Measurements from ENCODE around the gene TRPM3. TPM values are rescaled to one million over a fixed set of nuclear protein-coding genes. Genes with fewer than 3 reads are reported as not detected.

Gene TRPM3
- total RNA-seq, 1 donor, result 0.72 TPM

GRCh38 chr9:70923961-70924360 lies 197.5 kb downstream of the TRPM3 start:
- peak overlapping the region; percentile 71 for H3K27ac ChIP-seq (ENCODE audit: low read depth, low read length)
- no peak for DNase-seq (ENCODE audit: insufficient read length, low spot score, missing footprints)
- peaks cover 20% of the 10 kb centered on the region for H3K4me1 ChIP-seq (ENCODE audit: insufficient read depth, low read length)
- H3K27me3 ChIP-seq (ENCODE audit: insufficient read depth, low read length), result no peaks in the 10 kb centered on the region
- H3K79me2 ChIP-seq (ENCODE audit: insufficient read depth, low read length), result no peaks in the 10 kb centered on the region
- no peak for TF ChIP-seq CTCF (IDR thresholded peaks at IDR 0.05; ENCODE audit: extremely low read depth, low read depth, low read length)
- no peaks in the 10 kb centered on the region for H4K20me1 ChIP-seq (ENCODE audit: insufficient read depth, low read length)
- H3K36me3 ChIP-seq (ENCODE audit: insufficient read depth, low read length), result no peaks in the 10 kb centered on the region
- no peak overlapping the region for H3K4me3 ChIP-seq (ENCODE audit: insufficient read depth, low read length)
- peak overlapping the region; percentile 87 for H3K4me2 ChIP-seq (ENCODE audit: insufficient read depth, low read length)
- H2AFZ ChIP-seq (ENCODE audit: low read length), result no peak overlapping the region
- no peaks in the 10 kb centered on the region for H3K9me3 ChIP-seq (ENCODE audit: low read depth, low read length)

GRCh38 chr9:70921136-70921535 lies 200.3 kb downstream of the TRPM3 start:
- no peak for TF ChIP-seq CTCF (IDR thresholded peaks at IDR 0.05; ENCODE audit: extremely low read depth, low read depth, low read length)
- Histone ChIP-seq H2AFZ (ENCODE audit: low read length) (peak overlapping the region; percentile 54), H3K9me3 (ENCODE audit: low read depth, low read length) (no peaks in the 10 kb centered on the region), H3K4me1 (ENCODE audit: insufficient read depth, low read length) (peaks cover 20% of the 10 kb centered on the region), H4K20me1 (ENCODE audit: insufficient read depth, low read length) (no peaks in the 10 kb centered on the region), H3K79me2 (ENCODE audit: insufficient read depth, low read length) (no peaks in the 10 kb centered on the region), H3K36me3 (ENCODE audit: insufficient read depth, low read length) (no peaks in the 10 kb centered on the region), H3K27ac (ENCODE audit: low read depth, low read length) (no peak overlapping the region), H3K27me3 (ENCODE audit: insufficient read depth, low read length) (no peaks in the 10 kb centered on the region), H3K4me2 (ENCODE audit: insufficient read depth, low read length) (no peak overlapping the region), H3K4me3 (ENCODE audit: insufficient read depth, low read length) (no peak overlapping the region)
- no peak for DNase-seq (ENCODE audit: insufficient read length, low spot score, missing footprints)

DNA sequence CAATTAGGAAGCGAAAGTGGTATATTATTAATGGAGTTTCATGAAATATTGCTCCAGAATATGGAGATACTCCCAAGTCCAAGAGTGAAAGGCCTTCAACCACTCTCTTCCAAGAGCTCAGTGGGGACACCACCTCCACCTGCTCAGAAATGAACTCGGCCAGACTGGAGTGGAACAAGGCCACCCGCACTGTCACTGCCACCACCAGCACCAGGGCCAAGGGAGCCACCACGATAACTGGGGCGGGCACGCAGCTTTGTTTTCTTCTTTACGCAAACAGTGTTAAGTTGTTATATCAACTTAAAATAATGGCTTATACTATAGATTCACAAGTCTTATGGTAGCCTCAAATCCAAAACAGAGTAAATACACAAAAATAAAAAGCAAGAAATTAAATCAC lies 204.1 kb downstream of the TRPM3 start:
- H2AFZ ChIP-seq (ENCODE audit: low read length), result no peak overlapping the region
- H3K79me2 ChIP-seq (ENCODE audit: insufficient read depth, low read length), result no peaks in the 10 kb centered on the region
- no peak overlapping the region for H3K4me2 ChIP-seq (ENCODE audit: insufficient read depth, low read length)
- no peak for TF ChIP-seq CTCF (IDR thresholded peaks at IDR 0.05; ENCODE audit: extremely low read depth, low read depth, low read length)
- DNase-seq (ENCODE audit: insufficient read length, low spot score, missing footprints), result peak; percentile 39
- H3K27me3 ChIP-seq (ENCODE audit: insufficient read depth, low read length), result no peaks in the 10 kb centered on the region
- H3K9me3 ChIP-seq (ENCODE audit: low read depth, low read length), result no peaks in the 10 kb centered on the region
- H3K27ac ChIP-seq (ENCODE audit: low read depth, low read length), result no peak overlapping the region
- peaks cover 9% of the 10 kb centered on the region for H3K4me1 ChIP-seq (ENCODE audit: insufficient read depth, low read length)
- H3K36me3 ChIP-seq (ENCODE audit: insufficient read depth, low read length), result no peaks in the 10 kb centered on the region
- H3K4me3 ChIP-seq (ENCODE audit: insufficient read depth, low read length), result no peak overlapping the region
- H4K20me1 ChIP-seq (ENCODE audit: insufficient read depth, low read length), result no peaks in the 10 kb centered on the region

DNA sequence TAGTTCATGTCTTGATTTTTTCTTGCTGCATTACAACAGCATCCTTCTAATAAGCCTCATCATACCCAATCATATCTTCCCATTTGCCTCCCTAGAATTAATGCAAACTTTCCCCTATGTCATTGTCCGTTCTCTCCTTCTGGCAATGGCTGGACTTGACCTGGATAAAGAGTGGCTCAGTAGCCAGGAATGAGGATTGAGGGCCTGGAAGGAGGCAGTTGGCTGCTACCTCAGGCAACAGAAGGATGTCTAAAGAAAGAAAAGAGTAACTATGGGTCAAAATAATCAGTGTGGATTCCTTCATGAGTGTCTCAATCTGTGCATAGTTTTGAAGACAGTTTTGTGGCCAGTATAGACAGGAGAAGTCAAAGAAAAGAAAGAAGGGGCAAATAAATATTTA lies 209.6 kb downstream of the TRPM3 start:
- Histone ChIP-seq H4K20me1 (ENCODE audit: insufficient read depth, low read length) (no peaks in the 10 kb centered on the region), H3K36me3 (ENCODE audit: insufficient read depth, low read length) (no peaks in the 10 kb centered on the region), H3K9me3 (ENCODE audit: low read depth, low read length) (no peaks in the 10 kb centered on the region), H3K27me3 (ENCODE audit: insufficient read depth, low read length) (no peaks in the 10 kb centered on the region), H3K27ac (ENCODE audit: low read depth, low read length) (no peak overlapping the region), H2AFZ (ENCODE audit: low read length) (no peak overlapping the region), H3K4me1 (ENCODE audit: insufficient read depth, low read length) (no peaks in the 10 kb centered on the region), H3K4me3 (ENCODE audit: insufficient read depth, low read length) (no peak overlapping the region), H3K4me2 (ENCODE audit: insufficient read depth, low read length) (no peak overlapping the region), H3K79me2 (ENCODE audit: insufficient read depth, low read length) (no peaks in the 10 kb centered on the region)
- no peak for DNase-seq (ENCODE audit: insufficient read length, low spot score, missing footprints)
- no peak for TF ChIP-seq CTCF (IDR thresholded peaks at IDR 0.05; ENCODE audit: extremely low read depth, low read depth, low read length)
